ENCODE results near the gene TTLL8. TPM values are rescaled to one million over a fixed set of nuclear protein-coding genes. Genes with fewer than 3 reads are reported as not detected.

Gene TTLL8
- total and polyA plus RNA-seq, 12 donors: not detected

GRCh38 chr22:50056214-50056972 lies 1.7 kb downstream of the TTLL8 start:
- TF ChIP-seq POLR2A (IDR thresholded peaks at IDR 0.05) (no peak), CTCF (IDR thresholded peaks at IDR 0.05) (no peak)
- WGBS, 4 donors: 77 to 81% (median 79%) methylated on average over 28 to 34 of the region's 34 CpGs
- intact Hi-C loops (cut with DNase I): no loop called here

GRCh38 chr22:50053861-50054260 lies 4.2 kb downstream of the TTLL8 start:
- intact Hi-C loops (cut with DNase I): no loop called here
- Histone ChIP-seq H3K36me3 (replicated peaks in 1 of 2) (no peaks in the 10 kb centered on the region), H3K9me3 (replicated peaks in 1 of 3) (no peaks in the 10 kb centered on the region), H3K4me1 (replicated peaks in 1 of 2) (peaks cover 0 to 5% of the 10 kb centered on the region in 2 donors), H3K27me3 (peaks cover 9% of the 10 kb centered on the region), H3K27ac (no peak overlapping the region), H3K4me3 (no peak overlapping the region)
- WGBS, 4 donors: 89 to 91% (median 91%) methylated on average over 18 of the region's 18 CpGs
- DNase-seq: no peak
- TF ChIP-seq POLR2A (IDR thresholded peaks at IDR 0.05): no peak
- no peak for TF ChIP-seq CTCF (IDR thresholded peaks at IDR 0.05)

More at GRCh38 chr22:50056214-50056972, 1.7 kb downstream of the TTLL8 start:
- Histone ChIP-seq H3K27me3 (peaks cover 29% of the 10 kb centered on the region), H3K4me3 (no peak overlapping the region), H3K4me1 (replicated peaks in 1 of 2) (peaks cover 0 to 5% of the 10 kb centered on the region in 2 donors), H3K27ac (no peak overlapping the region), H3K9me3 (replicated peaks in 1 of 3) (no peaks in the 10 kb centered on the region), H3K36me3 (replicated peaks in 1 of 2) (no peaks in the 10 kb centered on the region)
- no peak for DNase-seq

GRCh38 chr22:50051930-50052329 lies 6.2 kb downstream of the TTLL8 start:
- Histone ChIP-seq H3K4me1 (replicated peaks in 1 of 2) (no peaks in the 10 kb centered on the region), H3K27ac (no peak overlapping the region), H3K9me3 (replicated peaks in 1 of 3) (no peaks in the 10 kb centered on the region), H3K36me3 (replicated peaks in 1 of 2) (no peaks in the 10 kb centered on the region), H3K27me3 (peaks cover 7% of the 10 kb centered on the region), H3K4me3 (no peak overlapping the region)
- 83 to 95% (median 88%) methylated on average over 9 to 18 of the region's 18 CpGs for WGBS, 4 donors
- no peak for DNase-seq
- TF ChIP-seq POLR2A (IDR thresholded peaks at IDR 0.05): no peak
- TF ChIP-seq CTCF (IDR thresholded peaks at IDR 0.05): no peak
- intact Hi-C loops (cut with DNase I): no loop called here

GRCh38 chr22:50049299-50050195 lies 8.6 kb downstream of the TTLL8 start:
- Histone ChIP-seq H3K4me3 (no peak overlapping the region), H3K27me3 (peaks cover 26% of the 10 kb centered on the region), H3K27ac (no peak overlapping the region), H3K4me1 (replicated peaks in 1 of 2) (no peaks in the 10 kb centered on the region), H3K9me3 (replicated peaks in 1 of 3) (no peaks in the 10 kb centered on the region), H3K36me3 (replicated peaks in 1 of 2) (no peaks in the 10 kb centered on the region)
- no peak for DNase-seq
- TF ChIP-seq POLR2A (IDR thresholded peaks at IDR 0.05) (no peak), CTCF (IDR thresholded peaks at IDR 0.05) (no peak)
- 83 to 87% (median 84%) methylated on average over 27 to 36 of the region's 36 CpGs for WGBS, 4 donors
- intact Hi-C loops (cut with DNase I): no loop called here
